Measurements from ENCODE around the gene FBXW9.
"Not testable (repeated sequence)": the region's sequence is repeated elsewhere in the genome, so short reads cannot be mapped to it uniquely, and the experiment has no call there.

Gene FBXW9

GRCh38 chr19:12720851-12721655 lies 24.6 kb upstream of the FBXW9 start:
- ChIA-PET POLR2A (interaction anchor here (0.6 to 6.2 kb wide), 11 partner anchors 7 to 71 kb away, joined by 3 to 133 read pairs (median 4); partner anchors contain the start of genes GET3, JUNB and TRIR), CTCF (interaction anchor here (0.9 to 1.3 kb wide), 2 partner anchors 13 to 37 kb away, joined by 3 read pairs; no protein-coding TSS in a partner anchor)
- DNase-seq (ENCODE audit: extremely low spot score): no peak
- TF ChIP-seq SUZ12 (IDR thresholded peaks at IDR 0.05) (no peak), FOXA1 (IDR thresholded peaks at IDR 0.05) (no peak), HDGF (IDR thresholded peaks at IDR 0.05; ENCODE audit: borderline replicate concordance) (no peak)

GRCh38 chr19:12720296-12720695 lies 23.9 kb upstream of the FBXW9 start:
- TF ChIP-seq HDGF (IDR thresholded peaks at IDR 0.05; ENCODE audit: borderline replicate concordance): no peak
- TF ChIP-seq ARNT (IDR thresholded peaks at IDR 0.05): no peak
- TF ChIP-seq SUZ12 (IDR thresholded peaks at IDR 0.05): no peak
- TF ChIP-seq NFRKB (IDR thresholded peaks at IDR 0.05): no peak
- no peak for TF ChIP-seq L3MBTL2 (conservative IDR thresholded peaks at IDR 0.05)
- TF ChIP-seq SP1 (IDR thresholded peaks at IDR 0.05): no peak
- TF ChIP-seq FOXK2 (IDR thresholded peaks at IDR 0.05): no peak
- TF ChIP-seq ZNF384 (IDR thresholded peaks at IDR 0.05): no peak
- ChIA-PET POLR2A (interaction anchor here (1.0 to 6.2 kb wide), 3 partner anchors 15 to 17 kb away, joined by 3 to 133 read pairs (median 3); partner anchors contain the start of genes GET3 and TRIR), CTCF (no interaction called here)
- no peak for DNase-seq (ENCODE audit: extremely low spot score)

- TF ChIP-seq HDGF (IDR thresholded peaks at IDR 0.05; ENCODE audit: borderline replicate concordance) (no peak), ARNT (IDR thresholded peaks at IDR 0.05) (no peak), CTBP1 (IDR thresholded peaks at IDR 0.05; ENCODE audit: borderline replicate concordance) (no peak), BHLHE40 (IDR thresholded peaks at IDR 0.05; ENCODE audit: borderline replicate concordance) (no peak), PKNOX1 (IDR thresholded peaks at IDR 0.05) (no peak), SUZ12 (IDR thresholded peaks at IDR 0.05) (no peak), FOXM1 (IDR thresholded peaks at IDR 0.05; ENCODE audit: borderline replicate concordance) (no peak), ELF4 (IDR thresholded peaks at IDR 0.05) (no peak), TARDBP (IDR thresholded peaks at IDR 0.05) (no peak), LEF1 (IDR thresholded peaks at IDR 0.05; ENCODE audit: borderline replicate concordance) (no peak), SP1 (IDR thresholded peaks at IDR 0.05) (no peak), ZNF384 (IDR thresholded peaks at IDR 0.05) (no peak), L3MBTL2 (conservative IDR thresholded peaks at IDR 0.05) (no peak), NFRKB (IDR thresholded peaks at IDR 0.05) (no peak), FOXA1 (IDR thresholded peaks at IDR 0.05) (no peak), FOXK2 (IDR thresholded peaks at IDR 0.05) (no peak)
- ChIA-PET POLR2A (interaction anchor here (0.8 kb wide), 1 partner anchor 18 kb away, joined by 3 read pairs; no protein-coding TSS in a partner anchor), CTCF (no interaction called here)
- DNase-seq (ENCODE audit: extremely low spot score): no peak
Observed at GRCh38 chr19:12715929-12716328, 19.5 kb upstream of the FBXW9 start.

GRCh38 chr19:12715102-12715501 lies 18.7 kb upstream of the FBXW9 start:
- CTCF ChIA-PET: no interaction called here
- POLR2A ChIA-PET: no interaction called here
- TF ChIP-seq SP1 (IDR thresholded peaks at IDR 0.05) (no peak), ARNT (IDR thresholded peaks at IDR 0.05) (no peak), BHLHE40 (IDR thresholded peaks at IDR 0.05; ENCODE audit: borderline replicate concordance) (no peak), PKNOX1 (IDR thresholded peaks at IDR 0.05) (no peak)
- no peak for DNase-seq (ENCODE audit: extremely low spot score)

- CTCF ChIA-PET; DNase-seq (ENCODE audit: extremely low spot score): not testable (repeated sequence)
- POLR2A ChIA-PET: interaction anchor here (0.8 to 1.5 kb wide), 4 partner anchors 8 to 23 kb away, joined by 3 to 7 read pairs (median 4); partner anchors contain the start of gene TNPO2
Observed at GRCh38 chr19:12713304-12713703, 16.9 kb upstream of the FBXW9 start.

GRCh38 chr19:12712077-12712476 lies 15.6 kb upstream of the FBXW9 start:
- DNase-seq (ENCODE audit: extremely low spot score); CTCF ChIA-PET: not testable (repeated sequence)
- POLR2A ChIA-PET: interaction anchor here (1.0 to 1.4 kb wide), 2 partner anchors 12 to 24 kb away, joined by 3 to 5 read pairs; partner anchors contain the start of gene TNPO2

GRCh38 chr19:12711187-12711586 lies 14.8 kb upstream of the FBXW9 start:
- TF ChIP-seq CTBP1 (IDR thresholded peaks at IDR 0.05; ENCODE audit: borderline replicate concordance) (no peak), LEF1 (IDR thresholded peaks at IDR 0.05; ENCODE audit: borderline replicate concordance) (no peak), L3MBTL2 (conservative IDR thresholded peaks at IDR 0.05) (no peak), SUZ12 (IDR thresholded peaks at IDR 0.05) (no peak), ZNF384 (IDR thresholded peaks at IDR 0.05) (no peak), SP1 (IDR thresholded peaks at IDR 0.05) (no peak), HDGF (IDR thresholded peaks at IDR 0.05; ENCODE audit: borderline replicate concordance) (no peak), PKNOX1 (IDR thresholded peaks at IDR 0.05) (no peak), BHLHE40 (IDR thresholded peaks at IDR 0.05; ENCODE audit: borderline replicate concordance) (no peak), ELF4 (IDR thresholded peaks at IDR 0.05) (no peak), FOXK2 (IDR thresholded peaks at IDR 0.05) (no peak), FOXM1 (IDR thresholded peaks at IDR 0.05; ENCODE audit: borderline replicate concordance) (no peak), TARDBP (IDR thresholded peaks at IDR 0.05) (no peak), NFRKB (IDR thresholded peaks at IDR 0.05) (no peak), FOXA1 (IDR thresholded peaks at IDR 0.05) (no peak), ARNT (IDR thresholded peaks at IDR 0.05) (no peak)
- POLR2A ChIA-PET: no interaction called here
- CTCF ChIA-PET: no interaction called here

More at GRCh38 chr19:12711187-12711586, 14.8 kb upstream of the FBXW9 start:
- DNase-seq (ENCODE audit: extremely low spot score): no peak

Measured in HEK293T (cell line).